Right renal pelvis (tissue), 4 donors: ENCODE measurements around the gene YIF1A. TPM values are rescaled to one million over a fixed set of nuclear protein-coding genes. Genes with fewer than 3 reads are reported as not detected.
A peak's percentile ranks its signal among the peaks of the same experiment; 100 is the strongest.
"Not testable (repeated sequence)": the region's sequence is repeated elsewhere in the genome, so short reads cannot be mapped to it uniquely, and the experiment has no call there.

ENCODE experiments used
- DNase-seq, 4 donors: peaks; one replicate each; pipeline ENCODE4 v3.0.0-alpha.2; 2013; ENCODE audit warnings: low read depth in 4 of 4, low spot score in 3 of 4, missing footprints in 1 of 4
- polyA plus RNA-seq, 4 donors: library from polyadenylated mRNA; unstranded; fragments of 120-200 nt; gene quantifications; one replicate each; pipeline ENCODE4 v1.2.1, GENCODE V29; 2013; ENCODE audit not compliant: insufficient read length in 4 of 4

Gene YIF1A
- polyA plus RNA-seq, 4 donors: 48.5 to 67.8 (median 50.8) TPM

GRCh38 chr11:66287889-66288670 is 863 bp downstream of the YIF1A start:
- DNase-seq: no peak

- DNase-seq: no peak
These were observed 1.6 kb downstream of the YIF1A start for GRCh38 chr11:66287211-66287888.

DNA sequence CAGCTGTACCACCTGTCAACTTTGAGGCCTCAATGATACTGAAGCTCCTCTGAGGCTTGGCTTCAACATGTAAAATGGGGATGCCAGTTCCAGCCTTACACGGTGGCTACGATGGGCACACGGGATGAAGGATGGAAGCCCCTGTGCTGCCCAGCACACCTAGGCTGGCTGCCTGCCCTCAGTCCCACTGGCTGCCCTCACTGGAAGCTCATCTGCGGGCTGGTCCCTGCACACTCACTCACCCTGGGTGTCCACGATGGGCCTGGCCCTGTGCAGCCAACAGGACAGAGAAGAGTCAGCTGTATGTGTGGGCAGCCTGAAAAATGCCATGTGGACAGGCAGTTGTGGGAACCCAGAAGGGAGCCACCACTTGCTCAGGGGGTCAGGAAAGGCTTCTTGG is 2.2 kb downstream of the YIF1A start:
- DNase-seq: no peak

DNA sequence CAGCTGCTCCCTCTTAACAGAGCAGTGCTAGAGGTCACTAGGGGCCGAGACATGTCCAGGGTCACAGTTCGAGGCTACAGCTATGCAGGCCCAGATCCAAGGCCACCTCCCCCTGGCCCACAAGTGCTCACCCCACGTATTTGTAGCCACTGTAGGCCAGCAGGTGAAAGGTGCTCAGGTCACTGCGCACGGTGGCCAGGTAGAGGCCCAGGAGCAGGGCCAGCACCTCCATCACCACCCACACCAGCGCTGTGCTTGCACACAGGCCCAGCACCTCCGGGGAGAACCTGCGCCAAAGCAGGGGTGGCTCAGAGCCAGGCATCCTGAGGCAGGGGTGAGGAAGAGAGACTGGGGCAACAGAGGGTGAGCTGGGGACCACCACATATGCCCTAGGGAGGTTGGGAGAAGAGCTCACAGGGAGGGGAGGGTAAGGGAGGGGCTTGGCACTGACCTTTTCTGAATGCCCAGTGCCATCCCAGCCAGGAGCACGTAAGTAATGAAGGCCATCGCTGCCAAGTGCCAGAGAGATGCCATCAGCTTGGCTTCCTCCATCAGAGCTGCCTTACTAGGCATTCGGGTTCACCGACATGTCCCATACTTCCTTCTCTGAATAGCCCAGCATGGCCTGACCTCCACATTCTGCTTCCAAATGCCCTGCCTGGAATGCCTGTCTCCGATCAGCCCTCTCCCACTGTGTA is 3.5 kb downstream of the YIF1A start:
- no peak for DNase-seq

DNA sequence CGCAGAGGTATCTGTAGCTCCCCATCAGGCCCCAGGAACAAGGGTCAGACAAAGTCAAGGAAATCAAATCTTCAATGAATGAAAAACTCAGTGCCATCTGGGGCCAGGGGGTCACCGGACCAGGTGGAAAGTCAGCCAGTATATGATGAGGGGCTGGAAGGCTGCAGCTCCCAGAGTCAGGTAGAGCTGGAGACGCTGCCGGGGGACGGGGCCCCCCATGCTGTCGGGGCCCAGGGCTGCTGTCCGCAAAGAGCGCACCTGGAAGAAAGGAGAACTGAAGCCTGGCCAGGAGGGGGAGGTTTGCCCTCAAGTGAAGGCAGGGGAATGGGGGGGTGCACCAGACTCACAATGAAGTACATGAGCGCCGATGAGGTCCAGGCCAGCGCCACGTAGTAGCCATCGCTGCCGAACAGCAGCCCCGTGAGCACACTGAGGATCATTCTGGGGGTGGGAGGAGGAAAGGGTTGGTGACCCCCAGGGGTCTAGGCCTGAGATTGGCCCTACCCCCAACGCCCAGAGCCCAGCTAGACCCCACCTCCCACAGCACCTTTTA is 4.3 kb downstream of the YIF1A start:
- DNase-seq: no peak

DNA sequence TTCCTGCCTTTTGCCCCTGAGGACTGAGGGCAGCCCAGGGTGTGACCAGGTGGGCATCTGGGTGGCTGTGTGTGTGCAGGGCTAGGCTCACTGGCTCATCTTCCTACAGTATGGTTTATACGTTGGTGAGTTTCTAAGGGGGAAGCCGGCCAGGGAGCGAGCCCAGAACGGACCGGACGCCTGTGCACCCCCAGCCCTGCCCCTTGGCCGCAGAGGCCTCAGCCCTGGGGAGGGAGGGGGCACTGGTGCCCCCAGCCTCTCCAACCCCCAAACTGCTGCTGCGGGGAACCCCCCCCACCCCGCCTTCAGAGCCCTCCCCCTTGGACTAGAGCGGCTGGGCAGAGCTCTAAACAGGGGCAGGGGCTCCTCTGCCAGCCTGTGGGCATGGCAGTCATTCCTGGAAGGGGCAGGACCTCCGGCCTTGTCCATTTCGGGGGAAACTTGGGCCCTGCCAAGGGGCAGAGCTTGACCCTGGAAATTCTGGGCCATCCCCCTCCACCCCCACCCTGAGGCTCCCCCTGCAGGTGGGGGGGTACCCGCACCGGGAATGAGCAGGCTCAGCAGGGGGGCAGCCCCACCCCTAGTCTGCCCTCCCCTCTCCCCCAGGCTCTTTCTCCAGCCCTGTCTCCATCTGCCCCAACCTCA is 5.4 kb downstream of the YIF1A start:
- DNase-seq: no peak

DNA sequence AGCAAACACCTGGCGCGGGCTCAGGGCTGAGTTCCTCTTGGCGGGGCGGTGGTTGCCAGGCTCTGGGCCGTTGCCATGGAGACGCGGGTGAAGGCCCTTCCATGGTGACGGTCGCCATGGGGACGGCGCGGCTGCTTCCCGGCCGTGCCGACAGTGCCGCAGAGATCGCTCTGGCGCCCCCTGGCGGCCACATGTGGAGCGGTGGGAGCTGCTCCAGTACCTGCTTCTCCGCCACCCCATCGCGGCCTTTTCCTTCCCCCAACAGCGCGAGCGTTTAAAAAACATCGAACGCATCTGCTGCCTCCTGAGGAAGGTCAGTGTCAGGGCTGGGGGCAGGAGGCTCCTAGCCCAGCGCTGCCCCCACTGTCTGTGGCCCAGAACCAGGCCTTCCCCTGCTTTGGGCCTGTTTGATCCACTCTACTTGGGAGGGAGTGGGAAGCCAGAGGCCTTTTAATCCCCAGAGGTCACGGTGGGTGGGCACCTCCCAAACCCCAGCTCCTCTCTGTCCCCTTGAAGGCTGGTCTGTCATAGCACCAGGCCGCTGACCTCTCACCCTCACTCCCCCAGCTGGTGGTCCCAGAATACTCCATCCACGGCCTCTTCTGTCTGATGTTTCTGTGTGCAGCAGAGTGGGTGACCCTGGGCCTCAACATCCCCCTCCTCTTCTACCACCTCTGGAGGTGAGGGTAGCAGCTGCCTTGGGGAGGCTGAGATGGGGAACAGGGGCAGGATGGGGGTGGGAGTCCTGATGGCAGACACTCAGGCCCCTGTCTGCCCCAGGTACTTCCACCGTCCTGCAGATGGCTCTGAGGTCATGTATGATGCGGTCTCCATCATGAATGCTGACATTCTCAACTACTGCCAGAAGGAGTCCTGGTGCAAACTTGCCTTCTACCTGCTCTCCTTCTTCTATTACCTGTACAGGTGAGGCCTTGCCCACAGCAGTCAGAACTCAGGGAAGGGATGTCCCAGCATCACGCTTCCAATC is 6.2 kb downstream of the YIF1A start:
- DNase-seq: peak; percentile 92 to 96 (median 95)

DNA sequence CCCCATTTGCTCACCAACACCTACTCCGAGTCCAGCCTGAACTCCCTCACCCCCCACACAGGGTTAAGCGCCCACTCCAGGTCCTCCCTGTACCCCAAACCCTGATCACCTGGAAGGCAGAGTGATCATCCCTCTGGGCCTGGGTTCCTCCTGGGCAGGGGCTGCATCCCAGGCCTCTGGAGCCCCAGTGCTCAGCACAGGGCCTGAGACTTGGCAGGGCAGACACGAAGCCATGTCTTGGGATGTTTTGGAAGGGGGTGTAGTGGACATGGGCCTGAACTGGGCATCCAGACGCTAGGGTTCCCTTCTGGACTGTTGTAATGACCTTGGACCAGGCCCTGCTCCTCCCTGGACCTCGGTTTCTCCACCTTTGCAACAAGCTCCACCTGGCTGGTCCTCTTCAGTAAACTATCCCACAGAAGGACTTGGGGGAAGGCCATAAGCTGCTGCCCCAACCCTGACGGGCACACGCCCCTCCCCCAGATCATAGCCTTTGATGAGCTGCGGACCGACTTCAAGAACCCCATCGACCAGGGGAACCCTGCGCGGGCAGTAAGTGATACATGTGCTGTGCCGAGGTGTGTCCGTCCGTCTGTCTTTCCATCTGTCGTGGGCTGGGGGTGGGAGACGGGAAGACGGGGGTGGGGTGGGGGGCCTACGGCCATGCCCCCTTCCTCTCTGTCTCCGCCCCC is 7.0 kb downstream of the YIF1A start:
- no peak for DNase-seq

- DNase-seq: no peak
These were observed 7.9 kb downstream of the YIF1A start for GRCh38 chr11:66281001-66281400.

DNA sequence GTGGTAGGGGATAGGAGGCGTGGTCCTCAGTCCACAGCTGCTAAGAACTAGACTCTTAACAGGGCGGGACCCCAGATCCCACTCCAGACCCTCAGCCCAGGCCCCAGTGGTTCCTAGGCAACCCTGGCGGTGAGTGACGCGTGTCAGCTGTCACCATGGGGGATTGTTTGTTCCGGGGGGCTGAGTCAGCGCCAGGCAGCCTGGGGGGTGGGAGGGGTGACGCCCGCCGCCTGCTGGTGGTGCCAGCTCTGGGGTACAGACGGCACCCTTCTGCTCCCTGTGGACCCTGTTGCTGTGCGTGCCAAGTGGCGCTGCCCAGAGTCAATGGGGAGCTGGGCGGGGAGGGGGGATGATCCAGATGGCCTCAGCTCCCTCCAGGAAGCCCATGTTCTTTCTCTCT is 8.5 kb downstream of the YIF1A start:
- no peak for DNase-seq

GRCh38 chr11:66279092-66279734 is 9.7 kb downstream of the YIF1A start:
- DNase-seq: no peak

- DNase-seq: no peak
These were observed 10.4 kb downstream of the YIF1A start for GRCh38 chr11:66278363-66279091.

GRCh38 chr11:66277471-66278362 is 11.2 kb downstream of the YIF1A start, which contains the start of gene CNIH2:
TSS of gene CNIH2 (plus strand) at chr11:66278175. CDS start at chr11:66278457, 282 bp downstream.
- no peak for DNase-seq

- DNase-seq: not testable (repeated sequence)
These were observed 11.9 kb downstream of the YIF1A start for GRCh38 chr11:66277064-66277463.

DNA sequence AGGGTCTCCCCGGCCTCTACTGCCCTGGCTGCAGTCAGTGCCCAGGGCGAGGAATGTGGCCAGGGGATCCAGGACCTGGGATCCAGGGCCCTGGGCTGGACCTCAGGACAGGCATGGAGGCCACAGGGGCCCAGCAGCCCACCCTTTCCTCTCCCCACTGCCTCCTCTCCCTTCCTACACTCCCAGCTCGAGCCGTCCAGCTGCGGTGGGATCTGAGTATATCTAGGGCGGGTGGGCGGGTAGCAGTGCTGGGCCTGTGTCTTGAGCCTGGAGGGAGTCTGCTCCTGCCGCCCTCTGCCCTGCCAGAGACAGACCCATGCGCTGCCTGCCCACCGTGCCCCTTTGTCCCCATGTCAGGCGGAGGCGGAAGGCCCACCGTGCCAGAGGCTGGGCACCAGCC is 12.3 kb downstream of the YIF1A start:
- not testable (repeated sequence) for DNase-seq

- DNase-seq: no peak
These were observed 12.8 kb downstream of the YIF1A start for GRCh38 chr11:66275984-66276612.
